Spleen (tissue), 7 donors: ENCODE results near the gene DAZAP1.

ENCODE experiments used
- POLR2A ChIP-seq, 3 donors: fragments of 450-650 bp; IDR thresholded peaks; one replicate each; pipeline ENCODE4 v1.5.1; 2017; ENCODE audit warnings: antibody characterized with exemption in 3 of 3, mild to moderate bottlenecking in 1 of 3
- POLR2AphosphoS5 ChIP-seq, 3 donors: sonication (generic); formaldehyde crosslinking; IDR thresholded peaks; one replicate each; pipeline ENCODE4 v1.5.1; 2017; ENCODE audit warnings: antibody characterized with exemption in 3 of 3
- TF ChIP-seq, protein P1 (sequence below), 11 experiments: fragments of 200-600 bp in 7 of 11; fragments of 450-650 bp in 4 of 11; sonication (generic) in 4 of 11; IDR thresholded peaks in 8 of 11; conservative IDR thresholded peaks in 3 of 11; 1 replicate in 7 of 11; 2 replicates in 4 of 11; pipeline versions ENCODE4 v1.4.0 to v1.8.0; 2016 to 2021; ENCODE audit warnings: antibody characterized with exemption in 11 of 11, inconsistent platforms in 4 of 11, mild to moderate bottlenecking in 1 of 11
- donor health status: DM: no; HTN: no; CAD: no; lungs with moderate emphysema.
- donor health status: DM: no; HTN: no; CAD: no.
- donor health status: DM: no; HTN: no; CAD: no.

DNA sequence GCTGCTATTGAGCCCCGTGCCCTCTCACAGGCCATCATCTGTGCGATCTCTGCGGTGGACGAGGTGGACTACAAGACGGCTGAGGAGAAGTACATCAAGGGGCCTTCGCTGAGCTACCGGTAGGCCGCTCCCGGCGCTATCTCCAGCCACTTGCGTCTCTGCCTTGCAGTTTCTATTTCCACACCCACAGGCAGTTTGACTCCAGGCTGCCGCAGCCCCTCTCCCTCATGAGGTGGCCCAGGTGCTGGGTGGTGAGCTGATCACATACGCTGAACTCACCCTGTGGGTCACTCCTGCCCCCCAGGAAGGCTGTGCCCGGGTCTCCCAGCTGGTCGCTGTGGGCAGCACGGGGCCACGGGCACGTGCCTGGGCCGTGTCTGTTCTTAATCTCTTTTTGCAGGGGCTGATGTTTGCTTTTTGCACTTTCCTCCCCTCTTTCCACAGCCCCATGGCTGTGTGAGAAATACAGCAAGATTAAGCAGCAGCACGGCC lies 34.3 kb upstream of the DAZAP1 start:
- TF ChIP-seq, protein P1, sequence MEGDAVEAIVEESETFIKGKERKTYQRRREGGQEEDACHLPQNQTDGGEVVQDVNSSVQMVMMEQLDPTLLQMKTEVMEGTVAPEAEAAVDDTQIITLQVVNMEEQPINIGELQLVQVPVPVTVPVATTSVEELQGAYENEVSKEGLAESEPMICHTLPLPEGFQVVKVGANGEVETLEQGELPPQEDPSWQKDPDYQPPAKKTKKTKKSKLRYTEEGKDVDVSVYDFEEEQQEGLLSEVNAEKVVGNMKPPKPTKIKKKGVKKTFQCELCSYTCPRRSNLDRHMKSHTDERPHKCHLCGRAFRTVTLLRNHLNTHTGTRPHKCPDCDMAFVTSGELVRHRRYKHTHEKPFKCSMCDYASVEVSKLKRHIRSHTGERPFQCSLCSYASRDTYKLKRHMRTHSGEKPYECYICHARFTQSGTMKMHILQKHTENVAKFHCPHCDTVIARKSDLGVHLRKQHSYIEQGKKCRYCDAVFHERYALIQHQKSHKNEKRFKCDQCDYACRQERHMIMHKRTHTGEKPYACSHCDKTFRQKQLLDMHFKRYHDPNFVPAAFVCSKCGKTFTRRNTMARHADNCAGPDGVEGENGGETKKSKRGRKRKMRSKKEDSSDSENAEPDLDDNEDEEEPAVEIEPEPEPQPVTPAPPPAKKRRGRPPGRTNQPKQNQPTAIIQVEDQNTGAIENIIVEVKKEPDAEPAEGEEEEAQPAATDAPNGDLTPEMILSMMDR (IDR thresholded peaks at IDR 0.05 in 8 of 11, conservative IDR thresholded peaks at IDR 0.05 in 3 of 11): no peak
- TF ChIP-seq POLR2A (IDR thresholded peaks at IDR 0.05) (no peak), POLR2AphosphoS5 (IDR thresholded peaks at IDR 0.05) (no peak)
